H1 (cell line): ENCODE measurements around the gene KCNQ2. TPM values are rescaled to one million over a fixed set of nuclear protein-coding genes. Genes with fewer than 3 reads are reported as not detected.

Experiments used
- CTCF ChIA-PET: fragments of 300-600 bp; sonication (Branson Sonifier 250); formaldehyde crosslinking; loops from one replicate; lab custom pipeline; 2021; ENCODE audit not compliant: partially characterized antibody; lab: Charles Lee
- POLR2A ChIA-PET: fragments of 300-600 bp; sonication (Branson Sonifier 250); formaldehyde crosslinking; loops from one replicate; lab custom pipeline; 2021; ENCODE audit warnings: inconsistent platforms; ENCODE audit not compliant: partially characterized antibody; lab: Charles Lee
- DNase-seq, 2 experiments: peaks; one replicate each; pipeline versions ENCODE4 v3.0.0 to v3.0.0-alpha.2; 2010 to 2022; ENCODE audit warnings: low spot score in 2 of 2, low read depth in 1 of 2, mixed read lengths in 1 of 2
- FAIRE-seq: peaks from 2 replicates; lab custom pipeline; 2011; peaks lifted over from hg19 to GRCh38; lab: Jason Lieb, UNC
- H2AFZ ChIP-seq: 2 replicates; pipeline ENCODE4 v1.8.1; 2012; ENCODE audit warnings: low read length, inconsistent platforms
- H2AK5ac ChIP-seq: 2 replicates; pipeline ENCODE4 v1.6.1; 2013; ENCODE audit warnings: low read depth, low read length
- H2BK120ac ChIP-seq: replicated peaks from 2 replicates; pipeline ENCODE3; 2013; ENCODE audit warnings: low read depth, low read length, inconsistent platforms
- H2BK12ac ChIP-seq: 2 replicates; pipeline ENCODE4 v1.6.1; 2013; ENCODE audit warnings: low read depth, low read length
- H2BK15ac ChIP-seq: 2 replicates; pipeline ENCODE4 v1.6.1; 2013; ENCODE audit warnings: low read length
- H2BK20ac ChIP-seq: 2 replicates; pipeline ENCODE4 v1.6.1; 2013; ENCODE audit warnings: low read length
- H2BK5ac ChIP-seq: 2 replicates; pipeline ENCODE4 v1.6.1; 2013; ENCODE audit warnings: low read depth, low read length
- H3K14ac ChIP-seq: 2 replicates; pipeline ENCODE4 v1.6.1; 2013; ENCODE audit warnings: inconsistent platforms; ENCODE audit not compliant: insufficient read length
- H3K18ac ChIP-seq: 2 replicates; pipeline ENCODE4 v1.6.1; 2013; ENCODE audit warnings: low read length; ENCODE audit errors: extremely low read depth
- H3K23ac ChIP-seq: 2 replicates; pipeline ENCODE4 v1.6.1; 2013; ENCODE audit warnings: inconsistent platforms; ENCODE audit not compliant: insufficient read length
- H3K23me2 ChIP-seq: 2 replicates; pipeline ENCODE4 v1.6.1; 2013; ENCODE audit warnings: low read depth, low read length
- H3K27ac ChIP-seq: 2 replicates; pipeline ENCODE4 v1.6.1; 2011; ENCODE audit warnings: low read depth, low read length, inconsistent platforms
- H3K27me3 ChIP-seq, 4 experiments: replicated peaks in 1 of 4; 1 replicate in 1 of 4; 2 replicates in 3 of 4; pipeline versions ENCODE4 v1.6.1 to v1.8.1; 2011 to 2013; ENCODE audit warnings: low read length in 3 of 4, mild to moderate bottlenecking in 3 of 4, inconsistent platforms in 2 of 4, mixed read lengths in 2 of 4, moderate library complexity in 1 of 4; ENCODE audit not compliant: control insufficient read depth in 3 of 4, insufficient read depth in 3 of 4; ENCODE audit errors: extremely low read depth in 1 of 4
- H3K36me3 ChIP-seq, 4 experiments: 2 replicates each; pipeline versions ENCODE4 v1.6.1 to v1.8.1; 2011 to 2013; ENCODE audit warnings: mild to moderate bottlenecking in 4 of 4, low read length in 3 of 4, moderate library complexity in 2 of 4, control low read depth in 1 of 4, inconsistent platforms in 1 of 4; ENCODE audit not compliant: insufficient read depth in 4 of 4, control insufficient read depth in 2 of 4
- H3K4ac ChIP-seq: replicated peaks from 2 replicates; pipeline ENCODE3; 2013; ENCODE audit warnings: low read length, low read depth, mixed read lengths, inconsistent platforms; ENCODE audit not compliant: insufficient read length
- H3K4me1 ChIP-seq, 4 experiments: replicated peaks in 1 of 4; 1 replicate in 1 of 4; 2 replicates in 3 of 4; pipeline versions ENCODE4 v1.6.1 to v1.8.1; 2011 to 2013; ENCODE audit warnings: low read length in 3 of 4, inconsistent platforms in 2 of 4, mixed read lengths in 1 of 4; ENCODE audit not compliant: insufficient read depth in 4 of 4, control insufficient read depth in 3 of 4
- H3K4me2 ChIP-seq, 2 experiments: 2 replicates each; pipeline versions ENCODE4 v1.6.1 to v1.8.1; 2011 to 2013; ENCODE audit warnings: low read depth in 2 of 2, low read length in 2 of 2, control low read depth in 1 of 2, inconsistent platforms in 1 of 2, mild to moderate bottlenecking in 1 of 2; ENCODE audit not compliant: insufficient read depth in 1 of 2
- H3K4me3 ChIP-seq, 4 experiments: fragments of 200-600, 300-600 bp in 1 of 4; sonication (generic), shearing (Covaris generic), sonication (Bioruptor Twin) in 1 of 4; 2 replicates each; pipeline versions ENCODE4 v1.5.1 to v1.8.1; 2011 to 2016; ENCODE audit warnings: low read length in 4 of 4, low read depth in 3 of 4, control low read depth in 2 of 4, inconsistent platforms in 2 of 4, mild to moderate bottlenecking in 2 of 4, mixed read lengths in 1 of 4, moderate library complexity in 1 of 4; ENCODE audit not compliant: insufficient read depth in 2 of 4; ENCODE audit errors: extremely low read depth in 1 of 4
- H3K56ac ChIP-seq: replicated peaks from 2 replicates; pipeline ENCODE3; 2013; ENCODE audit warnings: low read depth, mild to moderate bottlenecking, mixed read lengths, low read length, inconsistent platforms; ENCODE audit not compliant: insufficient read length
- H3K79me1 ChIP-seq: 2 replicates; pipeline ENCODE4 v1.6.1; 2013; ENCODE audit warnings: low read depth, low read length, control low read depth
- H3K79me2 ChIP-seq, 2 experiments: 2 replicates each; pipeline versions ENCODE4 v1.6.1 to v1.8.1; 2012 to 2013; ENCODE audit warnings: low read length in 2 of 2, mild to moderate bottlenecking in 2 of 2, inconsistent platforms in 1 of 2; ENCODE audit not compliant: insufficient read depth in 2 of 2, control insufficient read depth in 1 of 2
- H3K9ac ChIP-seq, 4 experiments: replicated peaks in 1 of 4; 1 replicate in 1 of 4; 2 replicates in 3 of 4; pipeline versions ENCODE4 v1.6.1 to v1.8.1; 2011 to 2013; ENCODE audit warnings: low read depth in 3 of 4, low read length in 3 of 4, control low read depth in 2 of 4, mild to moderate bottlenecking in 2 of 4, moderate library complexity in 2 of 4, inconsistent platforms in 1 of 4; ENCODE audit errors: extremely low read depth in 1 of 4
- H3K9me3 ChIP-seq, 2 experiments: 2 replicates each; pipeline versions ENCODE4 v1.6.1 to v1.8.1; 2012 to 2013; ENCODE audit warnings: mild to moderate bottlenecking in 2 of 2, moderate library complexity in 2 of 2, control low read depth in 1 of 2, inconsistent platforms in 1 of 2, low read depth in 1 of 2, low read length in 1 of 2, mixed read lengths in 1 of 2; ENCODE audit not compliant: insufficient read depth in 2 of 2
- H4K20me1 ChIP-seq, 2 experiments: replicated peaks in 1 of 2; 2 replicates each; pipeline versions ENCODE3 to v1.8.1; 2011 to 2013; ENCODE audit warnings: inconsistent platforms in 2 of 2, low read length in 2 of 2, mild to moderate bottlenecking in 1 of 2; ENCODE audit not compliant: insufficient read depth in 2 of 2, control insufficient read depth in 1 of 2
- H4K5ac ChIP-seq: 2 replicates; pipeline ENCODE4 v1.6.1; 2013; ENCODE audit warnings: low read length, low read depth, mixed read lengths, inconsistent platforms; ENCODE audit not compliant: insufficient read length
- H4K8ac ChIP-seq: 2 replicates; pipeline ENCODE4 v1.8.0; 2013; ENCODE audit warnings: mild to moderate bottlenecking, moderate library complexity, low read length, inconsistent platforms; ENCODE audit not compliant: insufficient read depth; ENCODE audit errors: extremely low read depth
- H4K91ac ChIP-seq: replicated peaks from 2 replicates; pipeline ENCODE3; 2013; ENCODE audit warnings: low read length, mixed read lengths, inconsistent platforms; ENCODE audit not compliant: insufficient read length
- NANOG ChIP-seq: IDR thresholded peaks from 2 replicates; pipeline ENCODE4 v1.6.1; 2011; ENCODE audit warnings: low read length, low read depth, mild to moderate bottlenecking, inconsistent platforms; ENCODE audit not compliant: insufficient read depth, poor library complexity, severe bottlenecking
- POU5F1 ChIP-seq: IDR thresholded peaks from 2 replicates; pipeline ENCODE4 v1.6.1; 2011; ENCODE audit warnings: low read depth, mild to moderate bottlenecking, low read length, moderate library complexity
- RAD21 ChIP-seq, 2 experiments: IDR thresholded peaks in 1 of 2; conservative IDR thresholded peaks in 1 of 2; 2 replicates each; pipeline ENCODE4 v1.6.1; 2011; ENCODE audit warnings: low read depth in 2 of 2, low read length in 2 of 2, improper control_type of control experiment in 1 of 2, inconsistent platforms in 1 of 2, mild to moderate bottlenecking in 1 of 2, moderate library complexity in 1 of 2
- RNF2 ChIP-seq: fragments of 200-900, 300-1000 bp; sonication (generic); IDR thresholded peaks from 2 replicates; pipeline ENCODE4 v1.7.1; 2016; ENCODE audit warnings: borderline replicate concordance, low read depth, mild to moderate bottlenecking, antibody characterized with exemption, low read length; ENCODE audit not compliant: poor library complexity, severe bottlenecking; ENCODE audit errors: missing control alignments
- TAF1 ChIP-seq: IDR thresholded peaks from 2 replicates; pipeline ENCODE4 v1.6.1; 2011; ENCODE audit warnings: mild to moderate bottlenecking, low read depth, low read length
- whole genome bisulfite sequencing, 2 experiments: shearing (Covaris generic) in 1 of 2; methylation state at CpG; one replicate each; pipeline versions ENCODE4 v1.1.6 to v1.1.7; 2013 to 2015; ENCODE audit warnings: low lambda C conversion rate in 2 of 2, mixed read lengths in 2 of 2, inconsistent platforms in 1 of 2, low coverage in 1 of 2, missing lambda C conversion rate in 1 of 2; ENCODE audit not compliant: insufficient replicate concordance in 2 of 2, insufficient coverage in 1 of 2, insufficient read length in 1 of 2; ENCODE audit errors: extremely low coverage in 1 of 2, missing lambda C conversion rate in 1 of 2; 5-methylcytosine and 5-hydroxymethylcytosine counted together
- polyA plus RNA-seq, 7 experiments: library from polyadenylated mRNA; depleted of rRNA in 3 of 7; stranded (reverse) in 5 of 7; unstranded in 2 of 7; fragments of >200 nt in 5 of 7; fragments of 200-250 nt in 2 of 7; gene quantifications; 1 replicate in 5 of 7; 2 replicates in 1 of 7; 4 replicates in 1 of 7; pipeline versions ENCODE4 v1.2.1 to v1.2.3, GENCODE V29; 2011 to 2013; ENCODE audit warnings: missing spikeins in 2 of 7, mixed read lengths in 2 of 7
- total RNA-seq: library from RNA; stranded (reverse); fragmentation: NEBNext Ultra II Directional; extraction: Animal tissue kit (Norgen Biotek cat#: 25700); gene quantifications from 2 replicates; pipeline ENCODE4 v1.2.1, GENCODE V29; 2021
- TF ChIP-seq, protein P1 (sequence below), 3 experiments: IDR thresholded peaks; 1 replicate in 2 of 3; 2 replicates in 1 of 3; pipeline versions ENCODE4 v1.5.1 to v1.6.1; 2011; ENCODE audit warnings: low read length in 3 of 3, mild to moderate bottlenecking in 3 of 3, inconsistent platforms in 2 of 3, low read depth in 1 of 3, moderate library complexity in 1 of 3; ENCODE audit not compliant: insufficient read depth in 1 of 3; ENCODE audit errors: control extremely low read depth in 1 of 3

KCNQ2 gene
- total and polyA plus RNA-seq, 2 of the 8 experiments (the other 6 are each of a cell fraction or from before 2014, with no cell fraction given) = 82.6 to 243 TPM

DNA sequence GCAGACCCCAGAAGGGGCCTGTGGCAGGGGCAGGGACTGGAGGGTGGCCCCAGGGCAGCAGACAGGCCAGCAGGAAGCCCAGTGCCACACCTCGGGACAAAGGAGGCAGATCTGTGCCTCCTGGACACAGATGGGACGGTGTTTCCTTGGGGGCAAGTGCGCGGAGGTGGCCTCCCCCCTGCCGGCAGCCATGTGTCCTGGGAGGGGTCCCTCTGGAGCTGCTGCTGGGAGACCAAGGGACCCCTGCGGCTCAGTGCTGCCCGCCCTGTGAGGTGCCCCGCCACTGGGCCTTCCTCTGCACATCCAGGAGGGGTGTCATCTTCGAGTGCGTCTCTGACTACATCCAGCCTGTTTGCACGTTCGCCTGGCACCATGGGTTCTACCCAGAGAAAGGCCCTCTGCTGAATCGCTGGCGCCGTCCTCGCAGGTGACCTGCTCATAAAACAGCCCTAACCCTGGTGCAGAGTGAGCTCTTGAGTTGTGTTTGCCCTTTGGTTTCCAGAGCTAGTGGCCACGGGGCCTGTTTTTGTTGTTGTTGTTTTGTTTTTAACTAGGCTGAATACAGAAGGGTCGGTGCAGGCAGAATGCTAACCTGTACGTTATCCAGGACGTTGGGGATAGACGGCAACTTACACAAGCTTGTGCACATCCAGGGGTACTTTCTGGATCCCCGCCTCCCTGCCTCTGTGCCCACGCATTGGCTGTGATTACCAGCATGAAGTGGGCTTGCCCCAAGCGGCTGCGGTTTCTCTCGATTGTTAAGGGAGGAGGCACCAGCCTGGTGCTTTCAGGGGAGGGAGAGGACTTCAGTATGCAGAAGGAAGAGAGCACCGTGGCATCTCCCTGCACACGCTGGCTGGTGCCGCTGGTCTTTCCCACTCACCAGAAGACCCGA is 1.3 kb upstream of the KCNQ2 start:
- H4K5ac ChIP-seq = no peak overlapping the region
- no peak overlapping the region for H2BK5ac ChIP-seq
- H3K23ac ChIP-seq = no peak overlapping the region
- no peak overlapping the region for H3K27ac ChIP-seq
- H3K9ac ChIP-seq = no peak overlapping the region
- FAIRE-seq (no peak), DNase-seq (no peak)
- H3K4me1 ChIP-seq = peaks cover 0 to 28% (median 10%) of the 10 kb centered on the region in 4 experiments; a peak in 6 of 7 replicates
- peaks cover 6% of the 10 kb centered on the region; the same call in 1 of the 2 replicates for H3K23me2 ChIP-seq
- H3K27me3 ChIP-seq = peaks cover 0 to 16% (median 5%) of the 10 kb centered on the region in 4 experiments; a peak in 4 of 7 replicates
- no peak overlapping the region for H3K4me3 ChIP-seq
- peaks cover 12% of the 10 kb centered on the region; the same call in 1 of the 2 replicates for H3K79me1 ChIP-seq
- peaks cover 0 to 2% of the 10 kb centered on the region in 2 experiments for H4K20me1 ChIP-seq
- peak overlapping the region; percentile 47 for H4K91ac ChIP-seq
- no peak overlapping the region for H2AFZ ChIP-seq
- no peak overlapping the region for H2BK120ac ChIP-seq
- no peak overlapping the region for H3K4ac ChIP-seq
- 79% methylated on average over 30 of the region's 30 CpGs; no CpG with 5 or more reads in 1 of the 2 experiments for WGBS, 2 experiments
- H2BK12ac ChIP-seq = 0 out of 2 replicates have a peak overlapping the region, but pooled peaks have one; percentile 92
- H3K4me2 ChIP-seq = peak overlapping the region in 1 of 2 experiments; percentile 1; a peak in 1 of 4 replicates
- no peak overlapping the region for H3K18ac ChIP-seq
- no peak overlapping the region for H3K14ac ChIP-seq
- peak overlapping the region; percentile 2; the same call in 1 of the 2 replicates for H2BK15ac ChIP-seq
- no peak overlapping the region for H3K56ac ChIP-seq
- no peak overlapping the region; the same call in 1 of the 2 replicates for H2BK20ac ChIP-seq
- peaks cover 4 to 24% of the 10 kb centered on the region in 2 experiments; a peak in 3 of 4 replicates for H3K79me2 ChIP-seq
- POLR2A ChIA-PET = interaction anchor here (0.6 to 1.8 kb wide), 4 partner anchors 9 to 1090 kb away, joined by 3 to 10 read pairs (median 4); no protein-coding TSS in a partner anchor
- no peaks in the 10 kb centered on the region for H3K36me3 ChIP-seq
- no peak overlapping the region; the same call in 1 of the 2 replicates for H2AK5ac ChIP-seq
- no peak overlapping the region for H4K8ac ChIP-seq
- CTCF ChIA-PET = interaction anchor here (0.6 to 2.0 kb wide), 4 partner anchors 9 to 488 kb away, joined by 3 to 9 read pairs (median 4); no protein-coding TSS in a partner anchor
- no peaks in the 10 kb centered on the region for H3K9me3 ChIP-seq
- TF ChIP-seq, protein P1, sequence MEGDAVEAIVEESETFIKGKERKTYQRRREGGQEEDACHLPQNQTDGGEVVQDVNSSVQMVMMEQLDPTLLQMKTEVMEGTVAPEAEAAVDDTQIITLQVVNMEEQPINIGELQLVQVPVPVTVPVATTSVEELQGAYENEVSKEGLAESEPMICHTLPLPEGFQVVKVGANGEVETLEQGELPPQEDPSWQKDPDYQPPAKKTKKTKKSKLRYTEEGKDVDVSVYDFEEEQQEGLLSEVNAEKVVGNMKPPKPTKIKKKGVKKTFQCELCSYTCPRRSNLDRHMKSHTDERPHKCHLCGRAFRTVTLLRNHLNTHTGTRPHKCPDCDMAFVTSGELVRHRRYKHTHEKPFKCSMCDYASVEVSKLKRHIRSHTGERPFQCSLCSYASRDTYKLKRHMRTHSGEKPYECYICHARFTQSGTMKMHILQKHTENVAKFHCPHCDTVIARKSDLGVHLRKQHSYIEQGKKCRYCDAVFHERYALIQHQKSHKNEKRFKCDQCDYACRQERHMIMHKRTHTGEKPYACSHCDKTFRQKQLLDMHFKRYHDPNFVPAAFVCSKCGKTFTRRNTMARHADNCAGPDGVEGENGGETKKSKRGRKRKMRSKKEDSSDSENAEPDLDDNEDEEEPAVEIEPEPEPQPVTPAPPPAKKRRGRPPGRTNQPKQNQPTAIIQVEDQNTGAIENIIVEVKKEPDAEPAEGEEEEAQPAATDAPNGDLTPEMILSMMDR (IDR thresholded peaks at IDR 0.05; ENCODE audit: control extremely low read depth in 1 of 3, insufficient read depth in 1 of 3, low read depth in 1 of 3, low read length in 3 of 3) = no peak
- TF ChIP-seq TAF1 (no peak), RNF2 (no peak), POU5F1 (no peak), NANOG (no peak), RAD21 (IDR thresholded peaks at IDR 0.05 in 1 of 2, conservative IDR thresholded peaks at IDR 0.05 in 1 of 2; ENCODE audit: low read depth in 2 of 2, low read length in 2 of 2) (no peak)
